Aorta (tissue), 5 donors: ENCODE measurements around the gene ZNF837. TPM values are rescaled to one million over a fixed set of nuclear protein-coding genes. Genes with fewer than 3 reads are reported as not detected.
A peak's percentile ranks its signal among the peaks of the same experiment; 100 is the strongest.

Experiments
- ATAC-seq: fragments of 200-7000 bp; cut with Tn5 transposase; one replicate; pipeline ENCODE4 v1.9.1; 2022; ENCODE audit warnings: moderate library complexity; ENCODE audit not compliant: low FRiP score
- DNase-seq, 2 donors: peaks; one replicate each; pipeline ENCODE4 v3.0.0-alpha.2; 2020
- H3K27ac ChIP-seq, 2 donors: one replicate each; pipeline ENCODE4 v1.5.1; 2013; ENCODE audit warnings: low read length in 2 of 2, mild to moderate bottlenecking in 2 of 2, moderate library complexity in 2 of 2, control low read depth in 1 of 2, inconsistent platforms in 1 of 2, low read depth in 1 of 2
- H3K27me3 ChIP-seq, 2 donors: one replicate each; pipeline ENCODE4 v1.6.1; 2013; ENCODE audit warnings: control low read depth in 1 of 2, low read length in 1 of 2, mild to moderate bottlenecking in 1 of 2, moderate library complexity in 1 of 2; ENCODE audit not compliant: insufficient read depth in 2 of 2, control insufficient read depth in 1 of 2
- H3K36me3 ChIP-seq, 2 donors: one replicate each; pipeline ENCODE4 v1.6.1; 2013; ENCODE audit warnings: control low read depth in 1 of 2, low read length in 1 of 2, mild to moderate bottlenecking in 1 of 2; ENCODE audit not compliant: insufficient read depth in 2 of 2, control insufficient read depth in 1 of 2
- H3K4me1 ChIP-seq, 2 donors: one replicate each; pipeline ENCODE4 v1.6.1; 2013; ENCODE audit warnings: low read length in 2 of 2, control low read depth in 1 of 2, mild to moderate bottlenecking in 1 of 2, moderate library complexity in 1 of 2; ENCODE audit not compliant: insufficient read depth in 2 of 2, control insufficient read depth in 1 of 2
- H3K4me3 ChIP-seq, 2 donors: one replicate each; pipeline ENCODE4 v1.5.1; 2013; ENCODE audit warnings: low read length in 2 of 2, control low read depth in 1 of 2, mild to moderate bottlenecking in 1 of 2
- H3K9me3 ChIP-seq: one replicate; pipeline ENCODE4 v1.6.1; 2013; ENCODE audit warnings: mild to moderate bottlenecking, low read length; ENCODE audit not compliant: control insufficient read depth
- WGBS, 2 donors: extraction: QIAGEN DNeasy Blood & Tissue Kit; methylation state at CpG; one replicate each; pipeline ENCODE4 v1.1.7; 2013; 5-methylcytosine and 5-hydroxymethylcytosine counted together
- intact Hi-C, 2 donors: fragments of 100-400 bp; cut with DNase I; formaldehyde crosslinking; loops; one replicate each; pipeline versions ENCODE4 v1.14.2 to v1.15.0; 2022
- polyA plus RNA-seq, 2 donors: library from polyadenylated mRNA; stranded (reverse); fragments of 200-250 nt; gene quantifications; one replicate each; pipeline ENCODE4 v1.2.3, GENCODE V29; 2013
- total RNA-seq, 2 donors: library from RNA; stranded (reverse); fragmentation: NEBNext Ultra II Directional; extraction: Animal tissue kit (Norgen Biotek cat#: 25700); gene quantifications; one replicate each; pipeline ENCODE4 v1.2.1, GENCODE V29; 2021
- donor health status: healthy with polysubstance abuse.
- donor health status: Bipolar disorder and iron deficiency.
- donor health status: DM: no; HTN: no; CAD: no.
- donor health status: DM: no; HTN: no; CAD: no.
- donor health status: DM: yes; HTN: yes; CAD: no.

The ZNF837 gene
- total and polyA plus RNA-seq, 4 donors = 0.65 to 1.8 (median 0.99) TPM

DNA sequence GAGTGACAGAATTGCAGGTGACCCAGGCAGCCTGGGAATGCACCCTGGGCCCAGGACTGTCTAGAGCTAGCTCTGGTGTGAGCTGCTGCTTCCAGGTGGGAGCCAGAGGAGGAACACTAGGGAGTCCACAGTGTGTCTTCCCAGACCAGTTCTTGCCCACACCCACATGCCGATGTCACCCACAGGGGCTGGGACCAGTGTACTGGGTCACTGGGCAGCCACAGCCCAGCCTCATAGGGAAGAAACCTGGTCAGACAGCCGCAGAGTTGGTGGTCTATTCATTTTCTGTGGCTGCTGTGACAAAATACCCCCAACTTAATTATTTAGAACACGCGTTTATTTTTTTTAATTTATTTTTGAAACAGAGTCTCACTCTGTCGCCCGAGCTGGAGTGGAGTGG lies 17.7 kb upstream of the ZNF837 start:
- 90 to 91% methylated on average over 6 of the region's 6 CpGs for WGBS, 2 donors
- peak in 1 of 2 donors; percentile 37 for DNase-seq
- no peaks in the 10 kb centered on the region for H3K9me3 ChIP-seq
- H3K36me3 ChIP-seq = peaks cover 0 to 9% of the 10 kb centered on the region in 2 donors
- intact Hi-C loops = no loop called here
- H3K4me3 ChIP-seq = no peak overlapping the region
- no peak overlapping the region for H3K27ac ChIP-seq
- ATAC-seq = no peak
- H3K27me3 ChIP-seq = no peaks in the 10 kb centered on the region
- H3K4me1 ChIP-seq = no peaks in the 10 kb centered on the region

DNA sequence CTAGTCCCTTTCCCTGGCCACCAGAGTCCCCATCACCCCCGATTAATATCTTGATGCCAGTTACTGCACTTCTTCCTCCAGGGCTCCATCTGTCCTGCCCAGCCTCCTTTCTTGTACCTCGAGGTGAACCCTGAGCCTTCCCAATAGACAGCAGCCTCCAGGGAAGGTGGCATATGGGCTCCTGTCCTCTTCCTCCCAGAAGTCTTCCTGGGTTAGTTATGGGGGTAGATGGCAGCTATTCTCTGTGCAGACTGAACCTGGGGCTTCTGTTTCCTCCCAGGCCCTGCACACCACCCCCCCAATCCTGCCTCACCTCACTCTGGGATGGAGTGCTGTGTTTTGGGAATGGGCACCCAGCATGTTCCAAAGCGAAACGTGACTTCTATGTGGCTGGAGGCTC lies 17.3 kb upstream of the ZNF837 start:
- Histone ChIP-seq H3K9me3 (no peaks in the 10 kb centered on the region), H3K36me3 (peaks cover 3 to 12% of the 10 kb centered on the region in 2 donors), H3K27ac (no peak overlapping the region), H3K27me3 (no peaks in the 10 kb centered on the region), H3K4me3 (no peak overlapping the region), H3K4me1 (no peaks in the 10 kb centered on the region)
- WGBS, 2 donors = 82% methylated on average over 4 of the region's 4 CpGs
- ATAC-seq = no peak
- DNase-seq = peak in 1 of 2 donors; percentile 13
- intact Hi-C loops = no loop called here

DNA sequence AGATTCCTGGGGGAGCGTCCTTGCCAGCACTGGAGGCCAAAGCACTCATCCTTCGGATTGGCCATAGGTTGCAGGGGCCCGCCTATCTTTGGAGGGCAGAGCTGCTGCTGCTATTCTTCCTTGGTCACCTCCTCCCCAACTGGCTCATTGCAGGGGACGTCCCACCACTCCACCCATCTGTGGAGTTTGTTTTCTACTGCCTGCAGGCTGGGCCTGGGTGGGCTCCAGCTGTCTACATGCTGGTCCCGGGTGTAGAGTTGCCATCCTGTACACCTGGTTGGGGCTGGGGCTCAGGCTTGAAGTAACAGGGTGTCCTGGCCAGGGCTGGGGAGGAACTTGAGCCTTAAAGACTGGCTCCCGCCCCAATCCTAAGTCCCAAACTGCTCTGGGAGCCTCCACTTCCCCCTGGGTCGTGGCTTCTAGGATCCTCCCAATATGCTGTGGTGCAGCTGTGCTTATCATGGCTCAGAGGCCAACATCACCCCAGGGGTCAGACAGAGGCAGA lies 16.8 kb upstream of the ZNF837 start:
- H3K36me3 ChIP-seq = peaks cover 3 to 16% of the 10 kb centered on the region in 2 donors
- H3K9me3 ChIP-seq = no peaks in the 10 kb centered on the region
- 68% methylated on average over 7 of the region's 7 CpGs for WGBS, 2 donors
- intact Hi-C loops = no loop called here
- H3K27ac ChIP-seq = no peak overlapping the region
- no peaks in the 10 kb centered on the region for H3K27me3 ChIP-seq
- H3K4me1 ChIP-seq = no peaks in the 10 kb centered on the region
- no peak overlapping the region for H3K4me3 ChIP-seq
- ATAC-seq (no peak), DNase-seq (peak; percentile 40 to 69)

DNA sequence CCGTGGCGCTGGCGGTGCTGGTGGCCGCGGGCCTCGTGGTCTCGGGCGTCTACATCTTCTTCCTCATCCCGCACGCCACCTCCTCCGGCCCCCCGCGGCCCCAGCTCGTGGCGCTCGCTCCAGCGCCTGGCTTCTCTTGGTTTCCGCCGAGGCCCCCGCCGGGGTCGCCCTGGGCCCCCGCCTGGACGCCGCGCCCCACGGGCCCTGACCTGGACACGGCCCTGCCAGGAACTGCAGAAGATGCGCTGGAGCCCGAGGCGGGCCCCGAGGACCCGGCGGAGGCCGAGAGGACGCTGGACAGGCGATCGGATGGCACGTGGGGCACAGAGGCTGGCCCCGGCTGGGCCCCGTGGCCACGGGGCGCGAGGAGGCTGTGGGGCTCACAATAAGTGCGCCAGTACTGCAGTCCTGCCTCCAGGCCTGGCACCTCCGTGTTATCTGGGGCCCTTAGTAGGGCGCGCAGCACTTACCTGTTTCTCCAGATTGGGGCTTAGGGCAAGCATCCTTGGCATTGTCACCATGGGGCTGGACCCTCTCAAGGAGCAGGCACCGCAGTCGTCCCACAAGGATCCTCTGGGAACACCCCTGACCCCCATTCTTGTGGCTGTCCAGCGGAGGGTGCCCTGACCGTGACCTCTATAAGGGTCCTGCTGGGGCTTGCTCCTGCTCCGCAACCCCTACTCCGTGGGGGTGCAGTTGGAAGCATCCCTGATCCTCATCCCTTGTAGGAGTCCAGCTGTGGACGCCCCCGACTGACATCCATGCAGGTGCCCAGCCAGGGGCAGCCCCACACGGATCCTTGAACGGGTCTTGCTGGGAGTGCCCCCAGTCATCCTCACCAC lies 16.1 kb upstream of the ZNF837 start:
- ATAC-seq (no peak), DNase-seq (peak in 1 of 2 donors; percentile 38)
- peaks cover 3 to 16% of the 10 kb centered on the region in 2 donors for H3K36me3 ChIP-seq
- no peaks in the 10 kb centered on the region for H3K4me1 ChIP-seq
- 29 to 32% methylated on average over 52 to 58 of the region's 58 CpGs for WGBS, 2 donors
- no peak overlapping the region for H3K4me3 ChIP-seq
- no peak overlapping the region for H3K27ac ChIP-seq
- intact Hi-C loops = no loop called here
- no peaks in the 10 kb centered on the region for H3K9me3 ChIP-seq
- H3K27me3 ChIP-seq = no peaks in the 10 kb centered on the region

DNA sequence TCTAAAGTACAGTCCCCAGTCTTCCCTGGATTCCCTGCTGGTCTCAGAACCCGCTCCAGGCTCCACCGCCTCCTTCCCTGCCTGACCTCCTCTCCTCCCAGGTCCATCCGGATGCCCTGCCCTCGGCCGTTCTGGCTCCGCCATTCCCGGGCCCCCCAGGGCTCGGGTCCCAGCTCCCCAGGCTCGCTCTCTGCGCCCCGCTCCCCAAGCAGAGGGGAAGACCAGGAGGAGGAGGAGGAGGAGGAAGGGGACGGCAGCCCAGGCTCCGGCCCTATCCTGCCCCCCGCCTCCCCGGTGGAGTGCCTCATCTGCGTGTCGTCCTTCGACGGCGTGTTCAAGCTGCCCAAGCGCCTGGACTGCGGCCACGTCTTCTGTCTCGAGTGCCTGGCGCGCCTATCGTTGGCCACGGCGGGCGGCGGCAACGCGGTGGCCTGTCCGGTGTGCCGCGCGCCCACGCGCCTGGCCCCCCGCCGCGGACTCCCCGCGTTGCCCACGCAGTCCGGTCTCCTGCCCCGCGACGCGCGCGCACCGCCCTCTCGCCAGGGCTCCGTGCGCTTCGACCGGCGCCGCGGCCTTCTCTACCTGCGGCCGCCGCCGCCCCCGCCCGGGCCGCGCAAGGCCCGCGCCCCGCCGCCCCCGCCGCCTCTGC lies 15.3 kb upstream of the ZNF837 start:
- WGBS, 2 donors = 2% methylated on average over 51 to 75 of the region's 75 CpGs
- ATAC-seq = no peak
- Histone ChIP-seq H3K27me3 (no peaks in the 10 kb centered on the region), H3K9me3 (no peaks in the 10 kb centered on the region), H3K4me3 (no peak overlapping the region), H3K4me1 (no peaks in the 10 kb centered on the region), H3K27ac (no peak overlapping the region), H3K36me3 (peaks cover 3 to 16% of the 10 kb centered on the region in 2 donors)
- intact Hi-C loops = no loop called here
- peak in 1 of 2 donors; percentile 44 for DNase-seq

DNA sequence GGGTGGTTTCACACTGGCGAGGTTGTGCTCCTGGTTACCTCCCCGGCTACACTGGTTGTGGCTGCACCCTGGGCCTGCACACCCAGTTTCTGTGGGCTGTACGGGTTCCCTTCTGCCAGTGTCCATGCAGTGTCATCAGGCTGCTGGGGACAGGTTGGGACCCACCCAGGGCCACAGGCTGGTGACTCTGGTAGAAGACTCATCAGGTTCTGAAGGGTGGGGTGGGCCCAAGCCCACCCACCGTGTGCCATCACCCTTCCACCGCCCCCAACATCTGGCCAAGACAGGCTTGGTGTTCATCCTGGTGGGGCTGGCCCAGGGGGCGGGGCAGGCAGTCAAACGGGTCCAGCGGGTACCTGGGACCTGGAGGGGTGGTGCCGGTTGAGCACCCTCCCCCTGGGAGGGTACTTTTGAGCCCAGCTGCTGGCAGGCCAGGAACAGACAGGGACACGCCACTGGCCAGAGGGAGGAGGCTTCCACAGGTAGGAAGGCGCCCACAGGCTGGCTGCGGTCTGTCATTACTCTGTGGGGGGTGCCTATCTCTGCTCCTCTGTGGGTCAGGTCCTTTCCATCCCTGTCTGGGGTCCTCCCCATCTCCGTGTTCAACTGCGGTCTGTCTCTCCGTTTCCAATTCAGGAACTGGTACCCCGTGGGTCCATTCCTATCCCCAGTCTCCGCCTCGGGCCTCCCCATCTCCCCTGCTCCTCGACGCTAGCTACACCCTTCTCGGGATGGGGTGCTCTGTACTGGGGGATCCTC lies 14.6 kb upstream of the ZNF837 start, which contains the start of gene RNF225:
RNF225 (plus strand) TSS at position 437 of the 759 bp plus-strand sequence. CDS start 434 bp downstream, outside the sequence.
- Histone ChIP-seq H3K9me3 (no peaks in the 10 kb centered on the region), H3K27ac (no peak within 1 kb of the TSS), H3K36me3 (peaks cover 3 to 16% of the 10 kb centered on the region in 2 donors), H3K4me1 (no peaks in the 10 kb centered on the region), H3K4me3 (no peak within 1 kb of the TSS), H3K27me3 (no peaks in the 10 kb centered on the region)
- 37 to 38% methylated on average over 20 to 21 of the region's 21 CpGs for WGBS, 2 donors
- ATAC-seq (no peak), DNase-seq (peak in 1 of 2 donors; percentile 29)
- intact Hi-C loops = no loop called here

DNA sequence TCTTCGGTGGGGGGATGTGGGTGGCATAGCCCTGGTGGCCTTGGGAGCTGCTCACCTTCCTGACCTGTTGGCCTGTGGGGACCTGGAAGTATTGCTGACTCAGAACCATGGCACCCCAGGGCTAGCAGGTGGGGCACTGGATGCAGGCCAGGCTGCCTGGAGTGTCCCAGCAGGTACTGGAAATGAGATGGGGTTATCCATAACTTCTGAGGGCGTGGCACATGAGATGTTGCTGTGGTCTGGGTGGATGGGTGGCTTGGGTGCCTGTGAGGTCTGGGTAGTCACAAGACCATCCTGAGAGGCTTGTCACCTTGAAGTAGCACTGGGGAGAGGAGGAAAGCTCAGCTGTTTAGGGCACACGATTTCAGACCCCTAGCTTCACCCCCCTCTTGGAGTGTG lies 14.0 kb upstream of the ZNF837 start:
- H3K36me3 ChIP-seq = peaks cover 3 to 16% of the 10 kb centered on the region in 2 donors
- DNase-seq (peak in 1 of 2 donors; percentile 30), ATAC-seq (no peak)
- H3K9me3 ChIP-seq = no peaks in the 10 kb centered on the region
- no peak overlapping the region for H3K4me3 ChIP-seq
- no peaks in the 10 kb centered on the region for H3K4me1 ChIP-seq
- 68 to 72% methylated on average over 3 of the region's 3 CpGs for WGBS, 2 donors
- no peak overlapping the region for H3K27ac ChIP-seq
- intact Hi-C loops = no loop called here
- no peaks in the 10 kb centered on the region for H3K27me3 ChIP-seq

DNA sequence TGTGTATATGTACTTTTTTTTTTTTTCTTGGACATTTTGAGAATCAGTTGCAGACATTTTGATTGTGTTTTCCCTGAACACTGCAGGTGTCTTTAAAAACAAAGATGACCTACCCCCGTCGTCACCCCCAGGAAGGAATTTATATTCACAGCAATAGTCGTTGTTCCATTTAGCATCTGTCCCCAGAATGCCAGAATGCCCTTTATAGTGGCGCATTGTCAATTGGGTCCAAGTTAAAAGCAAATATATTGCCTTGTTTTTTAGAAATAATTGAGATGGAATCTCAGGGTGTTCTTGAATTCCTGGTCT lies 12.8 kb upstream of the ZNF837 start:
- no peaks in the 10 kb centered on the region for H3K4me1 ChIP-seq
- intact Hi-C loops = no loop called here

More for the DNA sequence above, 12.8 kb upstream of the ZNF837 start:
- no peak overlapping the region for H3K27ac ChIP-seq
- H3K27me3 ChIP-seq = no peaks in the 10 kb centered on the region
- H3K4me3 ChIP-seq = no peak overlapping the region
- DNase-seq (no peak), ATAC-seq (no peak)
- H3K36me3 ChIP-seq = peaks cover 3 to 16% of the 10 kb centered on the region in 2 donors
- 85 to 87% methylated on average over 4 of the region's 4 CpGs for WGBS, 2 donors
- no peaks in the 10 kb centered on the region for H3K9me3 ChIP-seq
